GM12878 (cell line): ENCODE results near the gene ANO10. TPM values are rescaled to one million over a fixed set of nuclear protein-coding genes. Genes with fewer than 3 reads are reported as not detected.

Experiments used
- ATAC-seq: fragments of 200-7000 bp; cut with Tn5 transposase; 3 replicates; pipeline ENCODE4 v1.9.1; 2020; ENCODE audit warnings: mild to moderate bottlenecking, moderate library complexity
- BruUV-seq: library from RNA; stranded (reverse); fragments of 400-500 nt; replicated peaks from 2 replicates; lab custom pipeline; 2021; lab: Mats Ljungman, UMichigan
- CTCF ChIA-PET: fragments of 300-600 bp; sonication (Branson Sonifier 250); formaldehyde crosslinking; extraction: SDS; loops from one replicate; lab custom pipeline; 2021; ENCODE audit warnings: inconsistent platforms; lab: Yijun Ruan, JAX
- POLR2A ChIA-PET: fragments of 350-600 bp; formaldehyde crosslinking; extraction: SDS; loops from one replicate; lab custom pipeline; 2021; ENCODE audit warnings: inconsistent platforms; lab: Charles Lee
- RAD21 ChIA-PET: fragments of 300-600 bp; sonication (Branson Sonifier 250); formaldehyde crosslinking; loops from one replicate; lab custom pipeline; 2023; ENCODE audit warnings: antibody characterized with exemption; ENCODE audit not compliant: unreplicated experiment; lab: Charles Lee
- SMC1A ChIA-PET: fragments of 300-600 bp; sonication (Branson Sonifier 250); formaldehyde crosslinking; loops from one replicate; lab custom pipeline; 2023; ENCODE audit not compliant: unreplicated experiment, uncharacterized antibody; lab: Charles Lee
- DNase-seq: peaks from one replicate; pipeline ENCODE4 v3.0.0-alpha.2; 2011; ENCODE audit warnings: low read depth, low spot score
- FAIRE-seq: peaks from 3 replicates; lab custom pipeline; 2011; peaks lifted over from hg19 to GRCh38; lab: Jason Lieb, UNC
- H2AFZ ChIP-seq: 2 replicates; pipeline ENCODE4 v1.6.0; 2011; ENCODE audit warnings: low read depth, low read length, control low read depth; ENCODE audit not compliant: control insufficient read depth
- H3K27ac ChIP-seq: 2 replicates; pipeline ENCODE4 v1.5.1; 2011; ENCODE audit warnings: control low read depth; ENCODE audit not compliant: control insufficient read depth, insufficient read depth
- H3K27me3 ChIP-seq, 2 experiments: replicated peaks in 1 of 2; 2 replicates each; pipeline versions ENCODE4 v1.6.0 to v1.6.1; 2011; ENCODE audit warnings: low read length in 1 of 2; ENCODE audit not compliant: control insufficient read depth in 2 of 2, insufficient read depth in 2 of 2
- H3K36me3 ChIP-seq, 2 experiments: 2 replicates each; pipeline ENCODE4 v1.5.1; 2011; ENCODE audit warnings: low read length in 1 of 2; ENCODE audit not compliant: control insufficient read depth in 2 of 2, insufficient read depth in 2 of 2
- H3K4me1 ChIP-seq: 2 replicates; pipeline ENCODE4 v1.6.1; 2011; ENCODE audit warnings: mild to moderate bottlenecking, low read length, moderate library complexity, mixed read lengths; ENCODE audit not compliant: control insufficient read depth, insufficient read depth
- H3K4me2 ChIP-seq: 2 replicates; pipeline ENCODE4 v1.6.0; 2011; ENCODE audit warnings: control low read depth; ENCODE audit not compliant: control insufficient read depth, insufficient read depth
- H3K4me3 ChIP-seq: fragments of 200-600 bp; sonication (generic); 2 replicates; pipeline ENCODE4 v1.5.1; 2016
- H3K79me2 ChIP-seq: 2 replicates; pipeline ENCODE4 v1.6.0; 2011; ENCODE audit warnings: low read length; ENCODE audit not compliant: control insufficient read depth, insufficient read depth
- H3K9ac ChIP-seq: 2 replicates; pipeline ENCODE4 v1.8.0; 2011; ENCODE audit warnings: low read length, control low read depth, mixed read lengths; ENCODE audit not compliant: control insufficient read depth, insufficient read depth
- H3K9me3 ChIP-seq: replicated peaks from 3 replicates; pipeline ENCODE4 v1.5.1; 2011; ENCODE audit warnings: mild to moderate bottlenecking, low read length; ENCODE audit not compliant: control insufficient read depth, insufficient read depth
- H4K20me1 ChIP-seq: 2 replicates; pipeline ENCODE4 v1.6.0; 2011; ENCODE audit not compliant: control insufficient read depth, insufficient read depth
- BCL11A ChIP-seq: IDR thresholded peaks from 2 replicates; pipeline ENCODE4 v1.6.1; 2011; ENCODE audit warnings: low read depth, low read length
- CTCF ChIP-seq, 3 experiments: IDR thresholded peaks in 2 of 3; conservative IDR thresholded peaks in 1 of 3; 2 replicates each; pipeline ENCODE4 v1.5.1; 2011; ENCODE audit warnings: low read depth in 3 of 3, low read length in 3 of 3, mild to moderate bottlenecking in 3 of 3, control low read depth in 2 of 3, moderate library complexity in 2 of 3, inconsistent platforms in 1 of 3, mixed read lengths in 1 of 3; ENCODE audit not compliant: control insufficient read depth in 2 of 3, insufficient read depth in 1 of 3; ENCODE audit errors: extremely low read depth in 1 of 3
- E2F8 ChIP-seq: fragments of 450-650 bp; IDR thresholded peaks from 2 replicates; pipeline ENCODE4 v1.6.1; 2018; ENCODE audit warnings: mild to moderate bottlenecking, low read depth, moderate library complexity; ENCODE audit not compliant: partially characterized antibody
- JUNB ChIP-seq: IDR thresholded peaks from 2 replicates; pipeline ENCODE4 v1.6.1; 2016; ENCODE audit warnings: antibody characterized with exemption, mild to moderate bottlenecking
- MYB ChIP-seq: fragments of 150-350 bp; IDR thresholded peaks from 2 replicates; pipeline ENCODE4 v1.6.1; 2014; ENCODE audit warnings: mild to moderate bottlenecking, low read depth, low read length, borderline replicate concordance
- PAX8 ChIP-seq: fragments of 450-650 bp; IDR thresholded peaks from 2 replicates; pipeline ENCODE4 v1.6.1; 2017; ENCODE audit warnings: mild to moderate bottlenecking, moderate library complexity
- SREBF2 ChIP-seq: IDR thresholded peaks from 2 replicates; pipeline ENCODE4 v1.6.1; 2012; ENCODE audit warnings: mild to moderate bottlenecking, low read length
- ZBED1 ChIP-seq: IDR thresholded peaks from 2 replicates; pipeline ENCODE4 v1.6.1; 2016; ENCODE audit warnings: borderline replicate concordance
- ZNF592 ChIP-seq: fragments of 450-650 bp; IDR thresholded peaks from 2 replicates; pipeline ENCODE4 v1.6.1; 2017; ENCODE audit warnings: mild to moderate bottlenecking, moderate library complexity
- WGBS: methylation state at CpG from one replicate; pipeline ENCODE4 v1.1.6; 2016; ENCODE audit warnings: low lambda C conversion rate; ENCODE audit not compliant: insufficient replicate concordance, insufficient coverage; ENCODE audit errors: missing lambda C conversion rate; 5-methylcytosine and 5-hydroxymethylcytosine counted together
- in situ Hi-C: fragments of 300-500 bp; cut with MboI; formaldehyde crosslinking; loops from 9 replicates; pipeline ENCODE4 v1.14.3; 2018; ENCODE audit warnings: mixed read lengths
- intact Hi-C: fragments of 100-400 bp; cut with micrococcal nuclease; formaldehyde crosslinking; loops from one replicate; pipeline ENCODE4 v1.14.2; 2022; ENCODE audit not compliant: unreplicated experiment
- polyA plus RNA-seq, 11 experiments: library from polyadenylated mRNA; depleted of rRNA in 4 of 11; unstranded in 6 of 11; stranded (reverse) in 5 of 11; fragments of >200 nt; fragmentation: Nextera tagmentation in 4 of 11; fragmentation: Illumina TruSeq in 1 of 11; extraction: Ambion mirVana in 4 of 11; extraction: Trizol in 1 of 11; gene quantifications; 1 replicate in 1 of 11; 2 replicates in 10 of 11; pipeline versions ENCODE4 v1.2.1 to v1.2.3, GENCODE V29; 2011 to 2016; ENCODE audit warnings: inconsistent platforms in 2 of 11, missing spikeins in 2 of 11, low read depth in 1 of 11
- total RNA-seq, 4 experiments: library from RNA; depleted of rRNA in 3 of 4; stranded (reverse); fragments of >200 nt in 3 of 4; fragmentation: Illumina TruSeq in 1 of 4; extraction: Trizol in 1 of 4; gene quantifications; 2 replicates each; pipeline versions ENCODE4 v1.2.1 to v1.2.3, GENCODE V29; 2013 to 2021

The ANO10 gene
- total and polyA plus RNA-seq, 10 of the 15 experiments (the other 5 are each of a cell fraction or from before 2014, with no cell fraction given), result 0.29 to 21.9 (median 1.6) TPM

GRCh38 chr3:43583481-43583880 lies 38.3 kb downstream of the ANO10 start:
- Histone ChIP-seq H3K9ac (no peak overlapping the region), H3K9me3 (no peaks in the 10 kb centered on the region), H3K27ac (no peak overlapping the region), H3K79me2 (no peaks in the 10 kb centered on the region), H3K4me2 (no peak overlapping the region), H4K20me1 (no peaks in the 10 kb centered on the region), H3K36me3 (no peaks in the 10 kb centered on the region), H3K4me1 (no peaks in the 10 kb centered on the region), H2AFZ (no peak overlapping the region), H3K27me3 (no peaks in the 10 kb centered on the region), H3K4me3 (no peak overlapping the region)
- WGBS, result 48% methylated on average over 4 of the region's 4 CpGs
- SMC1A ChIA-PET, result interaction anchor here (1.3 kb wide), 1 partner anchor 11 kb away, joined by 3 read pairs; no protein-coding TSS in a partner anchor
- in situ Hi-C loops (no loop called here), intact Hi-C loops (no loop called here)
- no peak for DNase-seq
- ATAC-seq, result peak; percentile 45
- TF ChIP-seq ZBED1, result no peak
- 0 out of 6 replicates have a peak, but pooled peaks of 2 of the 3 experiments have one; percentile 7 to 12 for TF ChIP-seq CTCF (IDR thresholded peaks at IDR 0.05 in 2 of 3, conservative IDR thresholded peaks at IDR 0.05 in 1 of 3; ENCODE audit: control insufficient read depth in 2 of 3, extremely low read depth in 1 of 3, insufficient read depth in 1 of 3, low read depth in 3 of 3, low read length in 3 of 3)
- no TSS peak for BruUV-seq
- CTCF ChIA-PET, result no interaction called here
- POLR2A ChIA-PET, result no interaction called here
- RAD21 ChIA-PET, result no interaction called here
- no peak for FAIRE-seq

- Histone ChIP-seq H3K27ac (no peak overlapping the region), H2AFZ (no peak overlapping the region), H3K9me3 (no peaks in the 10 kb centered on the region), H3K27me3 (no peaks in the 10 kb centered on the region), H3K9ac (no peak overlapping the region), H4K20me1 (no peaks in the 10 kb centered on the region), H3K4me1 (no peaks in the 10 kb centered on the region), H3K4me2 (no peak overlapping the region), H3K36me3 (no peaks in the 10 kb centered on the region), H3K79me2 (no peaks in the 10 kb centered on the region), H3K4me3 (no peak overlapping the region)
- no peak for DNase-seq
- ChIA-PET SMC1A (no interaction called here), RAD21 (no interaction called here), CTCF (interaction anchor here (0.6 kb wide), 1 partner anchor 283 kb away, joined by 5 read pairs; no protein-coding TSS in a partner anchor), POLR2A (no interaction called here)
- BruUV-seq, result no TSS peak
- FAIRE-seq, result no peak
- intact Hi-C loops (no loop called here), in situ Hi-C loops (no loop called here)
- 0% methylated on average over 1 of the region's 1 CpG for WGBS
- no peak for ATAC-seq
- TF ChIP-seq ZNF592 (no peak), E2F8 (no peak), SREBF2 (no peak), PAX8 (no peak), MYB (no peak), BCL11A (no peak), JUNB (no peak)
These were observed 38.9 kb downstream of the ANO10 start for GRCh38 chr3:43582866-43583265.
